Left renal pelvis (tissue), 4 donors: ENCODE data around the gene PRLR. TPM values are rescaled to one million over a fixed set of nuclear protein-coding genes. Genes with fewer than 3 reads are reported as not detected.
"Not testable (repeated sequence)": the region's sequence is repeated elsewhere in the genome, so short reads cannot be mapped to it uniquely, and the experiment has no call there.

Experiments
- DNase-seq, 4 donors: peaks; one replicate each; pipeline ENCODE4 v3.0.0-alpha.2; 2013; ENCODE audit warnings: low read depth in 4 of 4, low spot score in 3 of 4
- polyA plus RNA-seq, 4 donors: library from polyadenylated mRNA; unstranded; fragments of 120-200 nt; gene quantifications; one replicate each; pipeline ENCODE4 v1.2.1, GENCODE V29; 2013; ENCODE audit not compliant: insufficient read length in 4 of 4

The PRLR gene
- polyA plus RNA-seq, 4 donors: 1.5 to 37.3 (median 32.0) TPM

GRCh38 chr5:35045280-35045679 lies 185.0 kb downstream of the PRLR start:
- DNase-seq: no peak

GRCh38 chr5:35044649-35045048 lies 185.6 kb downstream of the PRLR start:
- no peak for DNase-seq

- DNase-seq: no peak
These were observed 187.5 kb downstream of the PRLR start for GRCh38 chr5:35042781-35043180.

GRCh38 chr5:35041261-35041660 lies 189.0 kb downstream of the PRLR start:
- no peak for DNase-seq

DNA sequence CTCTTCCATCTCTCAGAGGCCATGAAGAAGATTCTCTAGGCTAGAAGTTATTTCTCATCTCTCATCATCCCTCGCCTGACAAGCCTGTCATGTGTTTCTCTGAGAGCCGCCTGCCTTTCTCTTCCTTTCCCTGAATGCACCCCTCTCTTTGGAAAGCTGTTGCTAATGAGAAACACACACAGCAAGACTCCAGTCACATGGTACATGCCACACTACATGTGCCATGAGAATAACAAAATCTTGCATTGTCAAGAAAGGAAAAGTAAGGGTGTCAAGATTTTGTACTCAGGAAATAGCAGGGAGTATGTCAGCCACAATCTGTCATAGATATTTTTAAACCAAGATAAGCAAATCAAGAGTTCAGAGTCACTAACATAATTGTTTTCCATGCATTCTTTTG lies 191.4 kb downstream of the PRLR start:
- no peak for DNase-seq

- no peak for DNase-seq
These were observed 193.8 kb downstream of the PRLR start for GRCh38 chr5:35036536-35036935.

GRCh38 chr5:35035929-35036328 lies 194.4 kb downstream of the PRLR start:
- DNase-seq: not testable (repeated sequence)

DNA sequence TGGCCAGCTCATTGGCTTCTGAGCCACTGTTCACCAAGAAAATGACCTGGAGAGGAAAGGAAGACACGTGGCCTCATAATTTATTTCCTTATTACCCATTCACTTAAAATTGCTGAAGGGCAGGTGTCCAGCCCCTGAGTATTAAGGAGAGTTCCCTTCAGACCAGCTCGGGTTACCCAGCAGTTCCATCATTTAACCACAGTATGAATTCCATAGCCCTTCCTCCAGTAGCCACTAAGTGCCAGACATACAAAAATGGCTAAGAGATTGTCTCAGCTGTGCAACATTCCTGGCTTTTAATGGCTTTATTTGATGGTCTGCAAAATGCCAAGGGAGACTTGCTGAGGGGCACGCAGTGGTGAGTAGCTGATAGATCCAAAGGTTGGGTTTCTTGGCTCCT lies 195.0 kb downstream of the PRLR start:
- DNase-seq: no peak

- no peak for DNase-seq
These were observed 197.9 kb downstream of the PRLR start for GRCh38 chr5:35032356-35032755.

- DNase-seq: no peak
These were observed 199.0 kb downstream of the PRLR start for GRCh38 chr5:35031276-35031675.

GRCh38 chr5:35030426-35031100 lies 199.7 kb downstream of the PRLR start:
- DNase-seq: no peak

DNA sequence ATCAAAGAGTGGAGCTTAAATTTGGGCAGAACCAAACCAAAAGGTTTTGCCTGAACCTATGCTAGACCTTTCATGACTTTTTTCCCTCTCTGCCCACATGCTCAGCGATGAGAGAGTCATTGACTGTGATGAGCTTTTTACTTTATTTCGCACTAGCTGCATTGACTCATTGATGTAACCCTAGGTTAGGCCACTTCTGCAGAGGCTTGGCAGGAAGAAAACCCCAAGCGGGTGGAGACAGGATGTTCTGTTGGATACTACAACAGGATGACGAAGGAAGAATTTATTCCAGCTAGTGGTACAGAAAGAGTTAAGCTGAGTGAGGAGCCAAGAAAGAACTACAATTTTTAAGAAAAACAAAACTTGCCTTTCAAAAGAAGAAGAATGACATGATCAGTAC lies 201.0 kb downstream of the PRLR start:
- DNase-seq: no peak

- no peak for DNase-seq
These were observed 203.3 kb downstream of the PRLR start for GRCh38 chr5:35026941-35027340.

DNA sequence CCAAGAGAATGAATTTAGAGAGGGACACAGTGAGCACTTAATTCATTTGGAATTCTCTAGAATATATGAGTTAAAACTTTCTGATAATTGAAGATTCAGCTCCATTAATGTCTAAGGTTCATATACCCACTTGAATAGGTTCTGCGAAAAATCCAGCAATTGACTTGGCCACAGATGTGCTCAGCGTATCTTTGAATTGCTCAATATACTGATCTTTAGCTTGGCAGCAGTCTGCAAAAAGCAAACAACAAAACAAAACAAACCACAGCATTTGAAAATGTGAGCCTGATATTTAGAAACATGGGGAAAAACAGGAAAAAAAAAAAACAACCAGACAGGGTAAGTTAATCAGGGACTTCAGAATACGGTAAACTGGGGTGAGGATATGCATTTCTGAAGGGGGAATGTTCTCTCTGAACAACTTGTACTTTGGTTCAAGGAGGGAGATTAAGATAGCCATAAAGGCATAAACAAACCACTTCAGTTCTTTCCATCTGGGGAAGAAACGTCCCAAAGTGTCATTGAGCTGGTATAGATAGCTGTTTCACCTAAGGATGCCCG lies 203.9 kb downstream of the PRLR start:
- DNase-seq: no peak

DNA sequence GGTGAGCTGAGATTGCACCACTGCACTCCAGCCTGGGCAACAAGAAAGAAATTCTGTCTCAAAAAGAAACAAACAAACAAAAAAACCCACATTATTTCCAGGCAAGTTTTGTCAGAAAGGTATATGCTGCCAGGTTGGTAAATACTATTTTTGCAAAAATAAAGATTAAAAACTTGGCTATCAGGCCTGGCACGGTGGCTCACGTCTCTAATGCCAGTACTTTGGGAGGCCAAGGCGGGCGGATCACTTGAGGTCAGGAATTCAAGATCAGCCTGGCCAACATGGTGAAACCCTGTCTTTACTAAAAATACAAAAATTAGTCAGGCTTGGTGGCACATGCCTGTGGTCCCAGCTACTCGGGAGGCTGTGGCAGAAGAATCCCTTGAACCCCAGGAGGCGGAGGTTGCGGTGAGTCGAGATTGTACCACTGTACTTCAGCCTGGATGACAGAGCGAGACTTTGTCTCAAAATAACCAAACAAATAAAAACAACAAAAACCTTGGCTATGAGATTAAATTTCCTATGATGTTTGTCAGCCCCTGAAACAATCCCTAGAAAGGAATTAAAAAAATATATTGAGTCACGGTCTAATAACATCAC lies 205.3 kb downstream of the PRLR start:
- no peak for DNase-seq

- DNase-seq: no peak
These were observed 206.7 kb downstream of the PRLR start for GRCh38 chr5:35023391-35024178.

DNA sequence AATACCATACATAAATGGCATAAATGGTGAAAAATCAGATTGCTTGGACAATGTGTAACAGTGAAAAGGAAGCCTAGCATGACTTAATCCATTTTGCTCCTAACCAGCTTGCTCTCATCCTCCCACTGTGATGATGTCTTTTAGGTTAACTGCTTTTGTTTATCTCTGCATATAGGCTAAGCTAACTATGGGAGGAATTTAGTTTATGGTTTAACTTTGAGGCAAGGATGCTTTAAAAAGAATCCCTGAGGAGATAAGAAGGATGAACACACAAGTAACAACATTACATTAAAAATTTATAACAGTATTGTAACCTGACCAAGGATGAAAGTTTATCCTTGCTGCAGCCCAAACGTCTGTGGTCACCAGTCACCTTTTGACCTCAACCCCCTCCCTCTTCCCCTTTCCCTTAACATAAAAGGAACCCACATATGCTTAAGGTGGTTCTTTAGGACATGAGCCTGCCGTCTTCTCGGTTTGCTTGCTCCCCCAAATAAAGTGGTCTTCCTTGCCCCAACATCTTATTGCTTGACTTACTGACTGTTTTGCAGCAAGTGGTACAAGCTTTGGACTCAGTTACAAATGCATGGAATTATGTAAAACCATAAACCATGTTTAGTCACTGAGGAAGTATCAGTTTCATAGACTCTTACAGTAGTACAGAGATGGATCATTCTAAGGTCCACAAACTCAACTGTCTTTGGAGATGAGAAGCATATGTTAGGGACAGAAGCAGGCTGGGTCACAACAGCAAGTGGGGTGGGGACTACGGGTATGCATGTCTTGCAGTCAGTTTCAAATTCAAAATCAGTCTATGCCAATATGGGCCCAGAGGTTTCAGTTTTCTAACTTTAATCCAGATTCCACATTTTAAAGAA lies 213.9 kb downstream of the PRLR start:
- DNase-seq: no peak

DNA sequence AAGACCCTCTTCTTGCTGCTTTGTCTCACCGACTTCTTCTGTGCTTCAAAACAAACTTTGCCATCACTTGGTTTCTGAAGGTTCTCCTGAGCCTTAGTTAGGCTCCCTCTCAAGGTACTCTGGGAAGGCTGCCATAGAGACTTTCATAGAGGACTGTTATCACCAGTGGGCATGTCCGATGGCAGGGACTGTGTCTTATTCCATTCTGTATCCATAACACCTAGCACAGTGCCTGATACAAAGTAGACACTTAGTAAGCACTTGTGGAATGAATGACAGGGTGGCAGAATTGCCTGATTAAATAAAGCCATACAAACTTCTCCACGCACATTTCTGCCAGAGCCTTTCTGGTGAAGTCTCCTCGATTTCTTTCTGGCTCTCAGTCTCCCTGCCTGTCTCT lies 215.2 kb downstream of the PRLR start:
- no peak for DNase-seq

DNA sequence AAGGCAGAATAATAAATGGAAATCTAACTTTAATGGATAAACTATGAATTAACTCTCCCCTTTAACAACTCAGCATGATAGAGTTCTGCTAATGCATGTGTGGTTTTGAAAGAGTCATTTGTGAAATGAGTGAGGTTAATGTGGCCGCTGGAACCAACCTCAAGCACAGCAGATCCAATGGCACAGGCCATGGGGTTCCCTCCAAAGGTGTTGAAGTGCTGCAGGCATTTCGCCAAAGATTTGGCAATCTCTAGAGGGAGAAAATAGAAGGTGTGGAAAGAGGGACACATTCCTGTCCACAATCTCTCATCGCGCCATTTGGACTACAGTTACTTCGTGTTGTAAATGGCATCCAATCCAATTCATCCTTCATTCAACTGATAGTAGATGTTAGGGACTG lies 217.5 kb downstream of the PRLR start:
- no peak for DNase-seq

GRCh38 chr5:35012365-35012764 lies 217.9 kb downstream of the PRLR start:
- DNase-seq: no peak

GRCh38 chr5:35010676-35011075 lies 219.6 kb downstream of the PRLR start:
- no peak for DNase-seq
